HK-2 (cell line): ENCODE data around the gene NOS3.

Experiments used
- DNase-seq: peaks from one replicate; pipeline ENCODE4 v3.0.0-alpha.2; 2018; ENCODE audit not compliant: unreplicated experiment

Gene NOS3

DNA sequence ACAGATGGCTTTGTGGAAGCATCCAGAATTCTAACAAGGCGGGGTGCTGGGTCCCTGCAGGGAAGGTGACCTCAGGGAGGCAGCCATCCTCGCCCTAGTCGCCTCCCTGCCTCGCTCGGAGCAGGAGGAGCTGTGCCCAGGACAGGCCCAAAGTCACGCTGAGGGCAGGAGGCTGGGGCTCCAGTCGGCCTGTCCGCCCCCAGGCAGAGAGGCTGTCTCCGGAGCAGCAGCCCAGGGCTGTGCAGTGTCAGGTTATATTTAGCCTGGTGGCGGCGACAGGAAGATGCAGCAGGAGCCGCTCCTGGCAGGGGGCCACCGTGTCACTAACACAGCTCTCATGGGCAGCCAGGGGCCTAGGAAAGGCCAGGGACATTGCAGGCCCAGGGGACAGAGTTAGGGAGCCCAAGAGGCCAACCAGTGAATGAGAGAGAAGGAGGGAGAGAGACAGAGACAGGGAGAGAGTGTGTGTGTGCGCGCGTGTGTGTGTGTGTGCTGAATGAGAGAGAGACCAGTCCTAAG lies 26.2 kb upstream of the NOS3 start:
- no peak for DNase-seq

DNA sequence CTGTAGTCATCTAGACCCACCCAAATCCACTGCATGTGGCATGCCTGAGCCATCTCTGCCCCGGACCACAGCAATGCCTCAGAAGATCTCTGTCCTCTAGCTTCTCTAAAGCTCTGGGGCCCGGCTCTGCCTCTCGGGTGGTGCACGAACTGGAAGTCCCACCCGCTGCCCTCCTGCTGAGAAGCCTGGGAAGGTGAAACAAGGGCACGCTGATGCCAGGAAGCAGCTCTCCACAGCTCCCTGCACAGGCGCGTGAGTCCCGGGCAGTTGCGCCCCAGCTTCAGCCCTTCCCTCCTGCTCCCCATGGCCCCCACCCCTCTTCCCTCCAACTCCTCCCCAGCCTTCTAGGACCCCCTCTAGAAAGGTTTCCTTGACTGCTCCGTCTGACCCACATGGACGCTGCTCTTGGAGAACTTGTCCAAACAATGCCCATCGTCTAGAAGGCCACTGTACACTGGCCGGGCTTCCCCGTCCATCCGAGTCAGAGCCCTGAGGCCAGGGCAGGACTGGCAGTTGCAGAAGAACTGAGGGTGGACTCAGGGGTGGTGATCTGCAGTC lies 25.5 kb upstream of the NOS3 start:
- no peak for DNase-seq

DNA sequence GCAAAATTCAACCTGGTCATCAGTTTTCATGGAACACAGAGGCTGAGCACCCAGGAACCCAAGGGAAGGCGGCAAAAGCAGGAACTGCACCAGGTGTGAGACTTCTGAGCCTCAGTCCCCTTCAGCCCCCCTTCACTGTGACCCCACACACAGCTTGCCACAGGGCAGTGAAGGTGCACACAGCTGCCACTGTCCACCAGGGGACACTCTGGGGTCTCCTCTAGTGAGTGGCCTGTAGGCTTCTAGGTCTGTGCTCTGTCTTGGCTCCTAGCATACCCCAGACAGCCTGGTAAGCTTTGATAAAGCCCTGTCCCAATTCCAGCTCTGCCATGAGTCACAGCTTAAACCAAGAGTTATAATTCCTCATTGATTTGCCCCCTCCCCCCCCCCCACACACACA lies 24.8 kb upstream of the NOS3 start:
- DNase-seq = no peak

DNA sequence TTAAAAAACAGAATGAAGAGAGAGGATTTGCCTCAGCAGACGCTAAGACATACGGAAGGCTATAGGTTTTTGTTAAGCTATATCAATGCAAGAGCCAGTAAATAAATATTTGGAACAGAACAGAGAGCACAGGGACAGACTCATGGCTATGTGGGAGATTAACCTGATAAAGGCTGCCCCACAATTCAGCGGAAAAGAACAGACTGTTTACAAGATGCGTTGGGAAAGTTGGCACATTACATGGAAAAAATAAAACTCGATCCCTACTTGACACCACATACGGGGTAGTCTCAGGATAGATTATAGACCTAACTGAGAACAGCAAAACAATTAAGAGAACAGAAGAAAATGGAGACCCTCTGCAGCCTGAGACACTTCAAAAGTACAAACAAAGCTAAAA lies 23.5 kb upstream of the NOS3 start:
- DNase-seq = no peak

DNA sequence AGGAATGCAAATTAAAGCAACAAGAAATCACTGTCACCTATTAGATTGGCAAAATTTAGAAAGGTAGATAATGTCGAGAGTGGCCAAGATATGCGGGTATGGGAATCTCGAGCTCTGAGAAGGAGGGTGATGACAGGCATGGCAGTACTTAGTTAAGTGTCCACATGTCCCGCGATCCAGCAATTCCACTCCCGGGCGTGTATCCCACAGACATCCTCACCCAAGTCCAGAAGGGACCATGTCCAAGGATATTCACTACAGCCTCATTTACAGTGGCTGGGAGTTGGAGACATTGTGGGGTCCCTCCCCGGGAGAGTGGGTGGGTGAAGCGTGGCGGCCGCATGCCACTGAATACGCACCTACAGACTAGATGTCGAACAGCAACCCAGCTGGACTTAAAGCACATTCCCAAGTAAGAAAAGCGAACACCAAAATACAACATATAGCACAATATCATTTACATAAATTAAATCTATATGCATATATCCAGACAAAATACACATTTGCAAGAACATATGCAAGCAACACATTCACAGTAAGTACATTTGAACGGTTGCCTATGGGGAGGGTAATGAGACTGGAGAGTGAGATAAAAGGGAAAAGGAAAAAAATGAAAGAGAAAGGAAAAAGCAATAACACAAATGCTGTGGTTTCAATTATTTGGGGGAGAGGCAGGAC lies 22.6 kb upstream of the NOS3 start:
- no peak for DNase-seq

GRCh38 chr7:150968734-150969372 lies 22.0 kb upstream of the NOS3 start:
- DNase-seq = no peak

GRCh38 chr7:150969475-150969874 lies 21.3 kb upstream of the NOS3 start:
- no peak for DNase-seq

- no peak for DNase-seq
These were observed 20.4 kb upstream of the NOS3 start for GRCh38 chr7:150970424-150970823.

DNA sequence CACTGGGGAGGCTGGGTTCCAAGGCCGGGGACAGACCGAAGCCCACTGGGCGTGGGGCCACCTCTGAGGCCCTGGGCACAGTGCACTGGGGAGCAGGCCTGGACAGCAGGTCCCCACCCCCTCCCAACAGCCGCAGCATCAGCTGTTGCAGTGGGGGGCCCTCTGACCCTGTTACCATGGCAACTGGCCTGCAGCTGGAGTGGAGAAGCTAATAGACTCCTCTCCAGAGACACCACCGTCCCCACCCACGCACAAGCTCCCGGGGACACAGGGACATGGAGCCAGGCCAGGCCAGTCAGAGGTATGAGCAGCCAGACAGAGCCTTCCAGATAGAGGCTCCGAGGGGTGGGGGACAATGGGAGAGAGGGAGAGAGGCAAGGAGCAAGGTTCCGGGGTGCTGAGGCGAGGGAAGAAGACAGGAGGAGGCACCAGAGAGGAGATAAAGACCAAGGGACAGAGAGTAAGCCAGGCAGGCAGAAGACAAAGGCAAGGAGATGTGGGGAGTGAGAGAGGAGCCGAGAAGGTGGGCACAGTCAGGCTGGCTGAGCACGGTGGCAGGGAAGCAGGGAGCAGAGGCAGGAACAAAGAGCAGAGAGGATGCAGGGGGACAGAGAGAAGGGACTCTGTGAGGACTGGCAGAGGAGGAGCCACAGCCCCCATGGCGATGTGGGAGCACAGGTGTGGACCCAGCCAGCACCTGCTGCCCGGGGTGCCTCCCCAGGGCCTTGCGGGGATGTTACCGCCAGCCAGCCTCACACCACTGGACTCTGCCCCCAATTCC lies 19.4 kb upstream of the NOS3 start:
- no peak for DNase-seq

DNA sequence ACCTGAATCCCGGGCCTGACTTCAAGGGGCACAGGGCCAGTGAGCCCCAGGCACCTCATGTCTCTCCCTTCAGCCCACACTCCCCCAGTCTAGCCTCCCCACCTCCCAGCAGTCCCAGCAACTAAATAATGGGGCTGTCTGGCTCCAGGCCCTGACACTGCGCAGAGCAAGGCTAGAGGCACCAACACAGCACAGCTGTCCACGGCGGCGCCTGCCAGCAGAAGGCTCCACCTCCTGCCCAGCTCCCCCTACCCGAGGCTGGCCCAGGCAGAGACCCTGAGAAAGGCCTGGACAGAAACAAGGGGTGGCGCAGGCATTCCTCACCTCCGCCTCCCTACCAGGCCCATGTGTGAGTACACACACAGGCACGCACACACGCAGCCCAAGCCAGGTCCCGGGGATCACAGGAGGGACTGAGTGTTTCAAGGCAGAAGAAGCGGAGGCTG lies 18.8 kb upstream of the NOS3 start:
- DNase-seq = no peak

DNA sequence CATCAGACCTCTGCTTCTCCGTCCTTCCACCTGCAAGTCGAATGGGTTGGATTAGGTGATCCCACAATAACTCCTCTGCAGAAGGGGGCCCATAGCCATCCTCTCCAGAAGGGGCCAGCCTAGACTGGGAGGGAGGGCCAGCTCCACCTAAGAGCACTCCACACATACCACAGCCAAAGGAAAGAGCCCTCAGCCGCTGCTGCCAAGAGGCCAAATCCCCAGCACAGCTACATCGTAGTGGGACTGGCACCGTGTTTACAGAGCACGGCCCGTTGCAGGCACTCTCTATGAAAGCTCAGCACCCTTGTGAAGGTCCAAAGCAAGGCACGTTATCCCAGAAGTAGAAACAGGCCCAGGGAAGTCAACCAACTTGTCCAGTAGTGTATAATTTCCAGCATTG lies 18.1 kb upstream of the NOS3 start:
- no peak for DNase-seq

GRCh38 chr7:150973571-150974451 lies 17.0 kb upstream of the NOS3 start:
- DNase-seq = no peak

DNA sequence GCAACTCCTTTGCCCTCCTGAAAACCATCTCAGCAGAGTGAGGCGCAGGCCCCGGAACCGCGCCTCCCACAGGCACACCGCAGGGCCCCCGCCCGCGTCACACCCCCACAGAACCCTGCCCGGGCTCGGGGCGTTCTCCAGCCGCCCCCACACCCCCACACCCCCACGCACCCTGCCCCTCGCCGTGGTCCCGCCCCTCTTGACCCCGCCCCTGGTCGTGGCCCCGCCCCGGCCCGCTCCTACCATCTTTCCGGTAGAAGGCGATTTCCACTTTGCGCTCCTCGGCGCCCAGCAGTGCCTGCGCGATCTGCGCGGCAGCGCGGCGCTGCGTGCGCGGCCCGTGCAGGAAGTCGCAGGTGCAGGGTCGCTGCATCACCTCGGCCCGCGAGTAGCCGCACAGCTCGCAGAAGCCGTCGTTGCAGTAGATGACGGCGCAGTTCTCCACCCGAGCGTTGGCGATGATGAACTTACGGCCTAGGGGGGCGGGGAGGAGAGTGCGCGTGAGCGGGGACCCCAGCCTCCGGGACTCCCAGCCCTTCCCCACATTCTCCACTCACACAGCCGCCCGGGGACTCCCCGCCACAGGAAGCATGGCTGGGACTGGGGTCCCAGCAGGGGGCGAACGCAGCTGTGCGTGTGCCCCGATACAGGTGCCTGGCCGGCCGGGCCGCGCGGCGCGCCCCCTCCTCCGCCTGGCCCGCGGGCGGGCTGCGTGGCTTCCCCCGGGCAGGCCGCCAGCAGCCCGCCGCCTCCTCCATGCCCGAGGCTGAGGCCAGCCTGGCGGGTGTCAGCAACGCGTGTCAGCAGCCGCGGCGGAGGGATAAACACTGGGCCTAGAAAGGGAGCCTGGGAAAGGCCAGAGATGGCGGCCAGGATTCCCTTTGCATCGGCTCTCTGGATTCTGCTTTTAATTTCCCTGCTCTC lies 16.1 kb upstream of the NOS3 start:
- DNase-seq = peak; percentile 28

GRCh38 chr7:150975536-150976319 lies 15.1 kb upstream of the NOS3 start:
- no peak for DNase-seq

- no peak for DNase-seq
These were observed 14.1 kb upstream of the NOS3 start for GRCh38 chr7:150976529-150977381.

DNA sequence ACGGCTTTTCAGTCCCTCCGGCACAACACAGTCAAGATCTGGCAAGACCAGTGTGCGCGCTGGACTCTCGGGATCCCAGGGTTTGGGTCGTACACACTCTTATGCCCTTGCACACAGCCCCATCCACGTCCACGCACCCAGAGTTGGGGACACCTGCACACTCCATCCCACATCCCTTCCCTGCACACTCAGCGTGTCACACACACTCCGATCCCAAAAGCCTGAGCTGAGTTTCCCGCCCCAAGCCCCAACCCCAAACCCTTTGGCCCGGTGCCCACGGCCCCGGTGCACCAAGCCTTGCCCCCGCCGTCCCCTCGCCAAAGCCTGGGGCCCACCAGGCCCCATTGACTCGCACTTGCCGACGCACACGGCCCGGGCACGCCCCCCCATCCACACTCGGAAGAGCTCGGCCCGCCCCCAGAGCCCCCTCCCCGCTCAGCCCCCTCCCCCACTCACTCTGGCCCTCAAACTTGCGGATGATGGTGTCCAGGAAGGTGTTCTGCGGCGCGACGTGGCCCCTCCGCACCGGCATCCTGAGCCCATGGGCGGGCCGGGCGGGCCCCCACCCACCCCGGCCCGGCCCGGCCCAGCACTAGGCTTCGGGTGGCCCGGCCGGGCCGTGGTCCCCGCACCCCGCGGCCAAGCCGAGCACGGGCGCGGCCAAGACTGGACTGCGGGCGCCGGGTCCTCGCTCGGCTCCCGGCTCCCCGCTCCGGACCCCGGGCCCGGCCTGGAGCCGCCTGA lies 13.3 kb upstream of the NOS3 start:
- DNase-seq = no peak

- DNase-seq = no peak
These were observed 12.6 kb upstream of the NOS3 start, which contains the start of gene KCNH2 for GRCh38 chr7:150978126-150978789. Gene KCNH2, minus strand, starts transcription at chr7:150978321. Its CDS starts 408 bp downstream, at chr7:150977913.
